Urinary bladder (tissue), 4 donors: ENCODE data around the gene NUP85. TPM values are rescaled to one million over a fixed set of nuclear protein-coding genes. Genes with fewer than 3 reads are reported as not detected.

Experiments used
- DNase-seq: peaks from one replicate; pipeline ENCODE4 v3.0.0-alpha.2; 2015; ENCODE audit errors: extremely low spot score
- H3K27ac ChIP-seq: one replicate; pipeline ENCODE4 v1.5.1; 2013; ENCODE audit warnings: low read depth, mild to moderate bottlenecking, moderate library complexity
- H3K36me3 ChIP-seq: one replicate; pipeline ENCODE4 v1.6.1; 2013; ENCODE audit warnings: mild to moderate bottlenecking, moderate library complexity; ENCODE audit not compliant: insufficient read depth
- H3K4me1 ChIP-seq: one replicate; pipeline ENCODE4 v1.6.1; 2013; ENCODE audit warnings: mild to moderate bottlenecking, moderate library complexity; ENCODE audit not compliant: insufficient read depth
- H3K4me3 ChIP-seq: one replicate; pipeline ENCODE4 v1.5.1; 2013; ENCODE audit warnings: low read depth, low read length
- WGBS: extraction: QIAGEN DNeasy Blood & Tissue Kit; methylation state at CpG from one replicate; pipeline ENCODE4 v1.1.7; 2013; 5-methylcytosine and 5-hydroxymethylcytosine counted together
- polyA plus RNA-seq: library from polyadenylated mRNA; stranded (reverse); fragments of 200-250 nt; gene quantifications from one replicate; pipeline ENCODE4 v1.2.3, GENCODE V29; 2013
- total RNA-seq: library from RNA; depleted of rRNA; stranded (reverse); fragments of >200 nt; gene quantifications from one replicate; pipeline ENCODE4 v1.2.3, GENCODE V29; 2014
- donor health status: healthy with polysubstance abuse.
- donor health status: healthy.

NUP85 gene
- total and polyA plus RNA-seq, 2 donors = 36.6 to 40.2 TPM

DNA sequence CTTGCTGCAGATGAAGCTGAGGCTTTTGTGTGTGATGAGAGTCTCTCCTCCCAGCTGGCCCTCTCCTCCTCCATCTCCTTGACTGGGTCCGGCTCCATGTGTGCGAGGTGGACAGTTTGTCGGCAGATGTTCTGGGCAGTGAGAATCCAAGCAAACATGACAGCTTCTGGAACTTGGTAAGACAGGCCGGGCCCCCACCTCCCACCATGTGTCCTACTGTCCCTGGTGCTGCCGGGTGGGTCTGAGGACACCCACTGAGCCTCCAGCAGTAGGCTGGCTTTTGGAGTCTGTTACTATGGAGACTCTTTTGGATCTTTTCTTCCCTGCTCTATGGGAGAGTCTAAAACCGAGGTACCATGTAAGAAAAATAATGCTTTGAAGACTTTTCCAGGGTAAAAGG is 12.7 kb downstream of the NUP85 start:
- Histone ChIP-seq H3K36me3 (peaks cover 15% of the 10 kb centered on the region), H3K4me1 (no peaks in the 10 kb centered on the region), H3K4me3 (no peak overlapping the region), H3K27ac (no peak overlapping the region)
- DNase-seq = no peak
- 92% methylated on average over 6 of the region's 6 CpGs for WGBS

DNA sequence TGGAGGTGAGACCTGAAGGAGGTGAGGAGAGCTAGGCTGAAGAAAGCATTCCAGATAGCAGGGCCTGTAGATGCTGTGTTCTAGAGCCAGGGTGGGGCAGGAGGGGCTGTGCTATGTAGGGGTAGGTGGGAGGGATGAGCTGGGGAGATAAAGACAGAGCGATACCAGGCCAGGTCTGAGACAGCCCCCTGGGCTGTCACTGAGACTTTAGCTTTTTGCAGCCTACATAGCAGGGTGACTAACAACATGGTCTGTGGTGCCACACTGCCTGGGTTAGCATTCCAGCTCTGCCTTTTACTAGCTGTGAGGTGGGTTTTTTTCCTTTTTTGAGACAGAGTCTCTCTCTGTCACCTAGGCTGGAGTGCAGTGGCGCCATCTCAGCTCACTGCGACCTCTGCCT is 14.3 kb downstream of the NUP85 start:
- Histone ChIP-seq H3K27ac (no peak overlapping the region), H3K4me3 (no peak overlapping the region), H3K4me1 (no peaks in the 10 kb centered on the region), H3K36me3 (peaks cover 7% of the 10 kb centered on the region)
- DNase-seq = no peak
- WGBS = 96% methylated on average over 3 of the region's 3 CpGs

DNA sequence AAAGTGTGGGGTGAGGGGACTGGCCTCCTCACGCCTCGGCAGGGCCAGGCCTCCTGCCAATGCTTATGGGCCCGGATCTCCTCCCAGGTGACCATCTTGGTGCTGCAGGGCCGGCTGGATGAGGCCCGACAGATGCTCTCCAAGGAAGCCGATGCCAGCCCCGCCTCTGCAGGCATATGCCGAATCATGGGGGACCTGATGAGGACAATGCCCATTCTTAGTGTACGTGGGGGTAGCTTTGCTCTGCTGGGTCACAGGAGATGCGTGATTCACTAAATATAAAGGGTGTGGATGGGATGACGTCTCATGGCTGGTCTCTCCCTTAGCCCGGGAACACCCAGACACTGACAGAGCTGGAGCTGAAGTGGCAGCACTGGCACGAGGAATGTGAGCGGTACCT is 19.5 kb downstream of the NUP85 start:
- Histone ChIP-seq H3K4me1 (no peaks in the 10 kb centered on the region), H3K27ac (no peak overlapping the region), H3K36me3 (peaks cover 9% of the 10 kb centered on the region), H3K4me3 (no peak overlapping the region)
- no peak for DNase-seq
- 79% methylated on average over 14 of the region's 14 CpGs for WGBS

DNA sequence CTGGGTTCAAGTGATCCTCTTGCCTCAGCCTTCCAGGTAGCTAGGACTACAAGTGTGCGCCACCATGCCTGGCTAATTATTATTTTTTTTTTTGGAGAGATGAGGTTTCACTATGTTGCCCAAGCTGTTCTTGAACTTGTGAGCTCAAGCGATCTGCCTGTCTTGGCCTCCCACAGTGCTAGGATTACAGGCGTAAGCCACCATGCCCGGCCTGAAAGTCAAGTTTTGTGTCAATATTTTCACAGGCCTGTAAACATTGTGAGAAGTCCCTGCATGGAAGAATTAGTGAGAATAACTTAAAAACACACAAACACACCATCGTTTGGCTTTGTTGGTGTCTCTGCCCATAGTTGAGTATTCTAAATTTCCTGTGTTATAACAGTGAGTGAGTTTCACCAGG is 22.2 kb downstream of the NUP85 start:
- Histone ChIP-seq H3K4me3 (no peak overlapping the region), H3K36me3 (peaks cover 9% of the 10 kb centered on the region), H3K4me1 (no peaks in the 10 kb centered on the region), H3K27ac (no peak overlapping the region)
- no peak for DNase-seq
- 87% methylated on average over 5 of the region's 5 CpGs for WGBS

DNA sequence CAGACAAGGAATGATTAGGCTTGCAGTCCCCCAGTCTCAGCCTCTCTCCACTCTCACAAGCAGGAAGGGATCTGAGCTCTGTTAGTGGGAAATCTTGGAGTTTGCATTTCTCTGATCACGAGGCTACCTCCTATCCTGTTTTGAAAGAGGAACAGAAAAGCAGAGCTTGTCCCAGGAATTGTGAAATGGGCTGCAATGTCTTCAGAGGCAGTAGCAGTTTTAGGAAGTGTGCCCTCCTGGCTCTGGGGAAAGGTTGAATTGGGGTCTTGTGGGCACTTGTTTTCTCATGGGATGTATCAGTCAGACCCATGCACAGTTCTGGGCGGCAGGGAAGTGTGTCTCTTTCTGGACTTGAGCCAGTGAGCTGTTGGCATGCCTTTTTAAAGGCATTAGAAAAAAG is 22.8 kb downstream of the NUP85 start:
- Histone ChIP-seq H3K27ac (no peak overlapping the region), H3K4me3 (no peak overlapping the region), H3K4me1 (no peaks in the 10 kb centered on the region), H3K36me3 (peaks cover 10% of the 10 kb centered on the region)
- DNase-seq = no peak
- WGBS = 53% methylated on average over 2 of the region's 2 CpGs

DNA sequence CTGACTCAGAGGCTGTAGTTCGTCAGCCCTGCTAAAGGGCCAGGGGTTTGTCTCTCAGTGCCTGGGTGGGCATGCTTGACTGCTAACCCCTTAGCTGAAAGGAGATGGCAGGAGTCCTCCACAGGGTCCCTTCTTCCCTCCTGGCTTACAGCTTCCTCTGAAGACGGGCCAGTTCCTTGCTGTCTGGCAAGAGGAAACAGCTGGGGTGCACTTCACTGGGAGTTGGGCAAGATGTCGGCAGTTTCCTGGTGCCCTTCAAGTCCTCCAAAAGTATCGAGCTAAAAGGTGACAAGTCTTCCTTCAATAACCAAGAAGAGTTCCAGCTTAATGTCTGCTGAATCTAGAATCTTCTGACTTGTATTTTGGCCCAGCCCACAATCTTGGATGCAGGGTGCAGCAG is 23.4 kb downstream of the NUP85 start:
- Histone ChIP-seq H3K36me3 (peaks cover 10% of the 10 kb centered on the region), H3K4me1 (no peaks in the 10 kb centered on the region), H3K27ac (no peak overlapping the region), H3K4me3 (no peak overlapping the region)
- DNase-seq = no peak
- WGBS = 80% methylated on average over 4 of the region's 4 CpGs

DNA sequence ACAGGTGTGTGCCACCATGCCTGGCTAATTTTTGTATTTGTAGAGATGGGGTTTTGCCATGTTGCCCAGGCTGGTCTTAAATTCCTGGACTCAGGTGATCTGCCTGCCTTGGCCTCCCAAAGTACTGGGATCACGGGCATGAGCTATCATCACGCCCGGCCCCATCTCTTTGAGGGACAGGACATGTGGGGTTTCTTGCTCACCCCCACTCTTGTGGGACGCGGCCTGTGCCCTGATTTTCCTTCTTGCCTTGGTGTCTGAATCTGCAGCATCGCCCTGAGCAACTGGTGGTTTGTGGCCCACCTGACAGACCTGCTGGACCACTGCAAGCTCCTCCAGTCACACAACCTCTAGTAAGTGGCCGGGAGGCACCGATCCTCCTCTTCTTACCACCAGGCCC is 25.6 kb downstream of the NUP85 start:
- H3K4me1 ChIP-seq = no peaks in the 10 kb centered on the region
- peaks cover 4% of the 10 kb centered on the region for H3K36me3 ChIP-seq
- no peak for DNase-seq
- H3K4me3 ChIP-seq = no peak overlapping the region
- no peak overlapping the region for H3K27ac ChIP-seq
- WGBS = 95% methylated on average over 8 of the region's 8 CpGs

DNA sequence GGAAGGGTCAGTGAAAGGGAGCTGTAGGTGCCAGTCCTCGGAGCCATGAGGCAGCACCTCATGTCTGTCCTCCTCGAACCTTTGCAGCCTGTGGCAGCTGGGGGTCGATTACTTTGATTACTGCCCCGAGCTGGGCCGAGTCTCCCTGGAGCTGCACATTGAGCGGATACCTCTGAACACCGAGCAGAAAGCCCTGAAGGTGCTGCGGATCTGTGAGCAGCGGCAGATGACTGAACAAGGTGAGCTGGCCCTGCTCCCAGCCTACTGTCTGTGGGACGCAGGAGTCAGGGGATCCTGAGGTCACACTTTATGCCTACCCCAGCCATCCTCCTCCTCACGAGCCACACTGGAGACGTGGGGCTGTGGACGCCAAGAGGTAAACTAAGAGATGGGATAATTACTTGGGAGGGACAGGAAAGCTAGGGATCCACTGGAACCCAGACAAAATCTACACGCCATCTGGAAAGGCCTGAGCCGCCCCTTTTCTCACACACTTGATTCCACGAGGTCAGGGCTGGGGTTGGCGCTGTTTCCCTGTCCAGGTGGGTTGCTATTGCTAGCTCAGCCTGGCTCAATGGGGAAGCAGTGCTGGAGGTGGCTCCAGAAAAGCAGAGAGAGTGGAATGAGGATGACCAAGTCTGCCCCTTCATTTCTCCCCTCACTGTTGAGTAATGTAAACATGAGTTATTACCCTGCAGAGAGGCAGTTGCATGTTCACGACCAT is 26.4 kb downstream of the NUP85 start:
- no peaks in the 10 kb centered on the region for H3K4me1 ChIP-seq
- 91% methylated on average over 18 of the region's 18 CpGs for WGBS
- no peak for DNase-seq
- H3K27ac ChIP-seq = no peak overlapping the region
- no peak overlapping the region for H3K4me3 ChIP-seq
- H3K36me3 ChIP-seq = peaks cover 4% of the 10 kb centered on the region

DNA sequence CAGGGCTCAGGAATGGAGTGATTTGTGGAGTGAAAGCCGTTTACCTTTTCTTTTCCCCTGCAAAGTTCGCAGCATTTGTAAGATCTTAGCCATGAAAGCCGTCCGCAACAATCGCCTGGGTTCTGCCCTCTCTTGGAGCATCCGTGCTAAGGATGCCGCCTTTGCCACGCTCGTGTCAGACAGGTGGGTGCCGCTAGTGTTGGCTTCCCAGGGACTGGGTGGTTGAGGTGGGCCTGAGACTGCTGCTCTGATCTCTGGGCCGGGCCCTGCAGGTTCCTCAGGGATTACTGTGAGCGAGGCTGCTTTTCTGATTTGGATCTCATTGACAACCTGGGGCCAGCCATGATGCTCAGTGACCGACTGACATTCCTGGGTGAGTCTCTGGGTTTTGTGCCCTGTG is 27.3 kb downstream of the NUP85 start:
- H3K4me3 ChIP-seq = no peak overlapping the region
- DNase-seq = no peak
- 95% methylated on average over 13 of the region's 13 CpGs for WGBS
- peaks cover 4% of the 10 kb centered on the region for H3K36me3 ChIP-seq
- H3K4me1 ChIP-seq = no peaks in the 10 kb centered on the region
- H3K27ac ChIP-seq = no peak overlapping the region

DNA sequence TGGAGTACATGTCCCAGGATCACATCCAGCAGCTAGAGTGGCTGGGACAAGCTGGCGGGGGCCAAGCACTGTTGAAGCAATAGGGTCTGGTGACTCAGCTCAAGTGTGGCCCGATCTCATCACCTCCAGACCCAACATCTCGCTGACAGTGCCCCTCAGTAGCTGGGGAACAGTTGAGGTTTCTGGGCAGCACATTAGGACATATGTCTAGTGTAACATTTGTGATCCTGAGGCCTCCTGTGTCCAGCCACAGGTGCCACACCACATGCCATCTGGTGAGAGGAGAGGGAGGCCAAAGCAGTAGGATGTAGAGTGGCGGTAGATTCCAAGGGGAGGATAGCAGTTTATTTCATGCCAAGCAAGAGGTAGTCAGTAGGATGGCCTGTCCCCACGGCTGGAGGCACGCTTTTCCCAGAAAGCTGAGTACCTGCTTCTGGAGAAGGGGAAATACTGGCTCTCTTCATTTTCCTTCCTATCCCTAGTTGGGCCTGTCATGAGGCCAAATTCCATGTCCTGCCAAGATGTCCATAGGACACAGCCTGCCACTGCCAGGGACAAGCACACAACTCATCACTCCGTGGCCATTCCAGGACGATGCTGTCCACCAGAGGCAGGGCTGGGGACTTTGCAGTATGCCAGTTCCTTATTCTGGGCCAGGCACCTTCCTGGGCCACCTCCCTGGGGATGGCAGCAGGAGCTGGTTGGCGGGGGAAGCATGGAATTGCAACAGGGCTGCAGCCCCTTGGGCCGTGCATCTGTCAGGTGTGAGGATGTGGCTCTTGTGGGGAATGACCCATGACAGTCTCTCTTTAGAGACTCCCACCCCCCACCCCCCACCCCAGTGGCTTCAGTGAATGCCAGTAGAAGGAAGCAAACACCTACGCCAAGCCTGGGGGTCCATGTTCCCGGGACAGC is 31.9 kb downstream of the NUP85 start:
- 80% methylated on average over 12 of the region's 12 CpGs for WGBS
- DNase-seq = no peak
- Histone ChIP-seq H3K4me1 (no peaks in the 10 kb centered on the region), H3K36me3 (peaks cover 6% of the 10 kb centered on the region), H3K27ac (no peak overlapping the region), H3K4me3 (no peak overlapping the region)

DNA sequence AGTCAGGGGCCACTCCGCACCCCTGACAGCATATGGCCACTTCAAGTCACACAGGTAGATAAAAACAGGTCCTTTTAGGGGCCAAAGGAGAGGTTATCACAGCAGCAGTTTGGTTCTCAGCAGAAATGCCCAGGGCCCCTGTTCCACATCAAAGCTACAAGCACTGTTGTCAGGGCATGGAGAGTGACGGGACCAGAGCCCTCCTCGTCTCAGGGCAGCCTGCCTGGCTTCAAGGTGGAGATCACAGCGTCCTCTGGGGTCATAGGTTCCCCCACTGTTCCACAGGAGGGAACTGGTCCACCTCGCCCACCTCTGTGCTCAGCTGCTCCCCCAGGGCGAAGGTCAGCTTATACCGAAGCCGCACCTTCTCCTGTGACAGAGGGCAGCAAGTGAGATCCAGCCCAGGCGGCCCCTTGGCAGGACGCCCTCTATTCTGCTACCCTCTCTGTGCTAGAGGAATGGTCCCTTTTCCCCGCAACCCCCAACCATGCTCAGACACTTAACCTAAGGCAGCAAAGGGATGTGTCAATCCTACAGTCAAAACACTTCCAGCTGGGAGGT is 32.6 kb downstream of the NUP85 start:
- H3K4me3 ChIP-seq = no peak overlapping the region
- H3K36me3 ChIP-seq = peaks cover 5% of the 10 kb centered on the region
- H3K4me1 ChIP-seq = no peaks in the 10 kb centered on the region
- no peak for DNase-seq
- H3K27ac ChIP-seq = no peak overlapping the region
- 79% methylated on average over 11 of the region's 11 CpGs for WGBS

DNA sequence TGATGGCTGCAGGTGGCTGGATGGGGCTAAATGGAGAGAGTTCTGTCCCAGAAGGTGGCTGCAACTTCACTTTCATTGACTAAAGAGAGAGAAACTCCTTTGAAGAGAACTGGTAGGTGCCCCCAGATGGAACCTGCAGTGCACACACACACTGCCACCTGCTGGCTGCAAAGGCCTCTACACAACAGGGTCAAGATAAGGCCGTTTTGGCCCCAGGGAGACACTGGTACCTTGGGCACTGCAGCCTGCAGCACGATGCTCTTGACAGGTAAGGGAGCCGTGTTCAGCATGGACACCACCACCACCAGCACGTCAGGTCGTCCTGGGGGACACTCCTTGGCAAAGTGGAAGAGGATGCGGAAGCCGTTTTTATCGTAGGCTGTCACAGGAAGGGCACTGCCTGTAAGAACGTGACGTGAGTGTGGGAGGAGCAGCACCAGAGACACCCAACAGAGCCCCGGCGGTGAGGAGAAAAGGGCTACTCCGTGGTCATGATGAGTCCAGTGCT is 33.3 kb downstream of the NUP85 start:
- Histone ChIP-seq H3K4me1 (no peaks in the 10 kb centered on the region), H3K36me3 (peaks cover 5% of the 10 kb centered on the region), H3K27ac (no peak overlapping the region), H3K4me3 (no peak overlapping the region)
- DNase-seq = no peak
- WGBS = 54% methylated on average over 13 of the region's 13 CpGs

DNA sequence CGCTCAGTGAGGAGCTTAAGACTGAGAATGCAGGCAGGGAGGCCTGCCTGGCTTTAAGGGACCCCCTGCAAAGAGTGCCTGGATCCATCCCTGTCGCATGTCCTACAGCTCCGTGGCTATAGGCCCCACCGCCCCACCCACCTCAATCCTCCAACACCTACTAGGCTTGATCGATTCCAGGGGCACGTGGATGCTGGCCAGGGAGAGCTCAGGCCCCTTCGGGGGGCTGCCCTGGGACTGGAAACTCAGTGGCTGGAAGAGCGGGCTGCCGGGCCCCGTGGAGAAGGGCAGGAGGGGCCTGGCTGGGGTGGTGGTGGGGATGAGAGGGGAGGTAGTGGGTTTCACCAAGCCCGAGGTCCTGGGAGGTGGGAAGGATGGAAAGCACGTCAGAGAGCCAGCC is 33.7 kb downstream of the NUP85 start:
- no peak for DNase-seq
- H3K36me3 ChIP-seq = peaks cover 5% of the 10 kb centered on the region
- 80% methylated on average over 12 of the region's 12 CpGs for WGBS
- no peaks in the 10 kb centered on the region for H3K4me1 ChIP-seq
- H3K4me3 ChIP-seq = no peak overlapping the region
- H3K27ac ChIP-seq = no peak overlapping the region
